Stimulated activated CD8-positive, alpha-beta memory T cell treated with anti-CD3 and anti-CD28 coated beads, Interleukin-2, amount 100 ng/mL, for 48 hours (primary cell): ENCODE data around the gene IFNK.

Source experiments
- DNase-seq, 2 donors: peaks; one replicate each; pipeline ENCODE4 v3.0.0-alpha.2; 2020; ENCODE audit warnings: low read depth in 2 of 2

Gene IFNK

DNA sequence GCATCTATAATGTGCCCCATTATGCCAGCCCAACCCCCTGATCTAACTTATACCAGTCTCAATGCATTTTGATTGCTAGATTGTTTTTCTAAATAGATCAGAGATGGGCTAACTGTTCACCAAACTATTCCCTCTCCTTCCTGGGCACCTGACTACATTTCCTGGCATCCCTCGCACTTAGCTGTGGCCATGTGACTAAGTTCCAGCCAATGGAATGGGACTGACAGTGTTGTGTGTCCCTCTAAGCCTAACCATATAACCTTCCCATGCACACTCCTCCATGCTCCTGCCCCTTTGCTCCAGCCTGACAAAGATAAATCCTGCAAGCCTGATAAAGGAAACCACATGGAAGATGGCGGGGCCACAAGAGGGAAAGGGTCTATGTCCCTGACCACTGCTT lies 12.3 kb upstream of the IFNK start:
- no peak for DNase-seq

DNA sequence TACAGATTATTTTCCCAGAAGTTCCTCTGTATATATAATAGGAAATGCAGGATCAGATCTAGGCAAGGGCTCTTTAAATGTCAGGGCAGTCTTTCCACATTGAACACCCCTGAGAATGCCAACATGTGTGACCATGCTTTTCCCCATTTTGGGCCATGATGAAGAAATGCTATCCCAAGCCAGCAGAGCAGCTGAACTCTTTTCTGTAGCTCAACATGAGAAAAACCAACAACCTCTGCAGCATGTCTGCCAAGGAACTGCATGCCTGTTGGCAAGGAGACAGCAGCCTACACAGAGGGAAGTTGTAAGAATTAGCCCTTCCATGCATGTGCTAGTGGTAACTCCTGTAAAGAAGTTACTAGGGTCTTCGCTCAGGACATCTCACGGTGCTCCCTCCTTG lies 9.5 kb upstream of the IFNK start:
- no peak for DNase-seq

DNA sequence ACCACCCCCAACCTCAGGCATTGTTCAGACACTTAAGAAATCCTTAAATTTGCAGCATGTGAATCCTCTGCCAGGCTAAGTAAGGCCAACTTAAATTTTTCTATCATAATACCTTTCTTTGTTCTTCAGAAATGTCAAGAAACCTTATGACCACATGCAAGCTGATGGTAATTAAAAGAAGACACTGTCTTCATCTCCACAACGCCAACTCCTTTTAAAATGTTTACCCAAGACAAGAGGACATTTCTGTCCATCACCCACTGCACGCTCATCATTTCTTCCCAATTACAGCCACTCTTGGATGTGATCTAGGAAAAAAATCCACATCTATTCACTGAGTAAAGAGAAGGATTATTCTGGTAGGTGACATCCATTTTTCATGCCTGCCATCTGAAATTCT lies 6.1 kb upstream of the IFNK start:
- no peak for DNase-seq

DNA sequence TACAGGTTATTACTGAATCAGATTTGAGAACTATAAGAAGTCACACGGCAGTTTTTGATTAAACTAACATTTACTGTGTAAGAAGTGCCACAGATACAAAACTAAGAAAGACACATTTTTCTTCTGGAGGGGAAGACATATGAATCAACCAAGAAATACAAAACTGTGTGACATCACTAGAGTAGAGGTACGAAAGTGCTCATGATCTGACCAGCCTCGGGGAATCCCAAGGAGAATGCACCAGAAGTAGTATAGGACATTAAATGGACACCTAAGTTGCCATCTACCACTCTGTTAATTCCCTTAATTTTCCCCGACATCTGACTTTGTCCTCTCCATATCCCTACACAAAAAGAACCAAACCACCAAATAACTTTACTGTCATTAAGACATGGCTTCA lies 5.3 kb upstream of the IFNK start:
- no peak for DNase-seq

DNA sequence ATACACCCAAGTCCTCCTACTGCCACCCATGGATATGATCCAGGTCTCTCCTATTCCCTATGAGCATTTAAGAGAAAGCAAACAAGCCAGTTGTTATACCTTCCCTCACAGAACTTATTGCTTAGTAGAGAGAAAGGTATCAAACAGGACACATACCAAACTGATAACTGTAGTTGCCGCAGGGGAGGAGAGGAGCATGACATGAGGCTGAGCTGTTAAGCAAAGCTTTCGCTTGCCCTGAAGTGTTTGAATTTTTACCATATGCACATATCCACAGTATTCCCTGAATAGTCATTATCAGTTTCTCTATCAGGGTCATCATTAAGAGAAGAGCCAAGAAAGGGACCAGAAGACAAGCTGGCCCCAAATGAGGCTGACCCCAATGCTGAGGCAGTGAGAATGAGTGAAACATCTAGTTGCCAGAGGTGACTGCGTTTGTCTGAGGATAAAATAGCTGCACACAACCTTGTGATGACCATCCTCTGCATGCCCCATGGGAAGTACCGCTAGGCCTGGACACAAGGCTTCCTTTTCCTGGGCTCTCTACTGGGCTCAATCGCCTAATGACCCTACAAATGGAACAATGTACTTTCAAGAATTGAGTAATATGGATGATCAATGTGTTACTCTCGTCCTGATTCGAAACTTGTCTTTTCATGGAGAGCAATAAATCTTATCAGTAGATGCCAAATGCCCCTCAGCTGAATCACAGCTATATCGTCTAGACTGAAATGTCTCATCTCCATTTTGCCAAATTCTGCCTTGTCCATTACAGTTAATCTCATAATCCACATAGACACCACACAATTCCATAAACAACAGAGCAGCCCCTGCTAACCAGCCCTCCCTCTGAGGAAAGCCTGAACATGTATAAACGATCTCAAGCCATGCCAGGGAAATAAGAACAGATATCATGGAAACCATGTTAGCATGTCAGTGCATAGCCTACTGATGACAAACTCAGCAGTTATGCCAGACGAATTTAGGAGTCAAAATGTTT lies 4.3 kb upstream of the IFNK start:
- no peak for DNase-seq

DNA sequence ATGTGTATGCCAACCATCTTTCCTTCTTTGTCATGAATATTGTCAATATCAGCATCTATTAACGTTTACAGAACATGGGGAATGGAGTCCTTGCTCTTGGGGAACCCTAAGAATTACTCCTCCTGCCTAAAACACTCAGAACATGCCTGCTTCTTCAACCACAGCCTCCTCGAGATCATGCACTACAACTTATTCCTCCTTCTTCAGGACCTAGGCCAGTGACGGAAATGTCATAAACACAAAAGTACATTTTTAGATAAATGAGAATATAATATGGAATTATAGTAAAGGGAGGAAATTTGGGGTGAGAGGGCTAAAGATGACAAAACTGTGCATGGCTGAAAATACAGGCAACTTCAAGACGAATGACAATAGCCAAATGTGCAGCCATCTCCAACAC lies 3.1 kb upstream of the IFNK start:
- DNase-seq = no peak

DNA sequence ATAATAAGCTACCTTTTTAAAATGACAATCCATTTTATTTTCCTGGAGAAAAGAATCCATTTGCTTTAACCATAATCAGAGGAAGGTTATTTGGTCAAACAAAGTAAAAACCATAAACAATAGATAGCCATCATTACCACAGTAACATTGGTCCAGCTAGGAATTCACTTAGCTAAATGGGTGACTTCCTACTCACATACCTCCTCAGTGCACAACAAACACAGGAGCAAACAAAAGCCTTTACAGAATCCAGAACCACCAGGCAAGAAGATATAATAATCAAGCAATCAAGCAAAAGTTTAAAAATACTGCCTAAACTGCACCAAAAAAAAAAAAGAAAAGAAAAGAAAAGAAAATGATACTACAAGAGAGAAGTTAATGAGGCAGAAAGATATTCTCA lies 949 bp upstream of the IFNK start:
- no peak for DNase-seq

DNA sequence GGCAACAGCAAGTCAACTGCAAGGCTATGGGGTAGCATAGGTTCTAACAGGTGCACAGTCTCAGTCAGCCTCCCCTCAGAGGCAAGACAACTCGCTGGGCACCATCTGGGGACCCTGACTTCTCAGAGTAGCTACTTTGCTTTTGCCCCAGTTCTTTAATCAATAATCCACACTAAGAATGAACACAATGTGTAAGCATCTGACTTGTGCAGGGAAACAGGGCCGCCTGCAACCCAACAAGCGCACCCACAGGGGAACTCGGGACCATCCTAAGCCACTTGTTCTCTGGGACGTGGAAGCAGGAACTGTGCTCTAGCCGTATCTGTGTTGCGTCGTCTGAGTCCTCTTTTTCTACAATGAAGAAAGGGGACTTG lies 3.6 kb downstream of the IFNK start:
- no peak for DNase-seq

DNA sequence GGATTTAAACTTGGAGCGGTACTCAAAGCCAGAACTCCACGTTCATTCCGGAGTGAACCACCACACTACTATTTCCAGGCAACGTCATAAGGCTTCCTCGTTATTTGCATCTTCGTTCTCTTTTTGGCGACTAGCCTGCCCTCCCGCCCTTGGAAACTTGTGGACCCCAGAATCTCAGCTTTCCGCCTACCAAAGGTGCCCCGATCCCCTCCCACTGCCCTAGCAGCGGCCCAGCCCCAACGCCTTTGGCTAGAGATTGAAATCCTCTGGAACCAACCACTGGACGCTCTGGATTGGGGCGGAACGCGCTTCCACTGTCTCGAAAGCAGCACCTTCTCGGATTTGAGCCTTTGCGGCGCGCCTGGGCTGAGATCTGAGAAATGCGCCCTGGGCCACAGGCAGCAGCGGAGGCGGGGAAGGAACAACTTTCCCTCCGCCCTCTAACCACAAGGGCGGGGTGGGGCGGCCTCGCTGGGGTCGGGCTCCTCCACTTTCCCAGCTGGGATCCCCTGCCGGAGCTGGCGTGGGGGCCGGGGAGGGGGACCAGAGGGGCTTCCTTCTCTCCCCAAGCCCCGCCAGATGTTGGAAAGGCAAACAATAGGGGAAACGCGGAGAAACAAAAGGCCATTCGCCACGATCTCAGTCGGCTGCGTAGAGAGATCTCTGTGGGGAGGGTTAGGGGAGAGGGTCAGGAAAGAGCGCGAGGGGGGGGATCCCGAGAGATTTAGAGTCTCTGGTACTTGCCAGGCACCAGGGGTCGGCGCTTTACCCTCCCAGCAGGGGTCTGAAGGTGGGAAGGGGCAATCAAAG lies 4.2 kb downstream of the IFNK start:
- peak; percentile 30 to 45 for DNase-seq

DNA sequence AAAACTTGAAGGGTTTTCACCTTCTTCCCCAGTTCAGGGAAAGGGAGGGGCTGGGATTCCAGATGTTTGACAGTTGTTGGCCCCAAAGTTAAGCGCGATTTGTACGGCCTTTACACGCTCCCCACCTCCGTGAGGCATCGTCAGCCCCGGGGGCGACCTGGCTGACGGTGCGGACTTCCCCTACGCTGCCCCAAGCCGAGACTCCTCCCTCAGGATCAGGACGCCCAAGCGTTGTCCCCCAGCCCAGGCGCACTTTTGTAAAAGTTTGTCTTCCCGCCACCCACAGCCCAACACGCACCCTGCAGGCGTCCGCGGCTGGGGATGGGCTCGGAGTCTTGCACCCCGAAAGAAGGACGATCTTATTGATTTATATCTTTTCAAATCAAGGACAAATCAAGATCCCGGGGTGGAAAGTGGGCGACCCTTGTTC lies 4.8 kb downstream of the IFNK start:
- DNase-seq = peak; percentile 34 to 44

DNA sequence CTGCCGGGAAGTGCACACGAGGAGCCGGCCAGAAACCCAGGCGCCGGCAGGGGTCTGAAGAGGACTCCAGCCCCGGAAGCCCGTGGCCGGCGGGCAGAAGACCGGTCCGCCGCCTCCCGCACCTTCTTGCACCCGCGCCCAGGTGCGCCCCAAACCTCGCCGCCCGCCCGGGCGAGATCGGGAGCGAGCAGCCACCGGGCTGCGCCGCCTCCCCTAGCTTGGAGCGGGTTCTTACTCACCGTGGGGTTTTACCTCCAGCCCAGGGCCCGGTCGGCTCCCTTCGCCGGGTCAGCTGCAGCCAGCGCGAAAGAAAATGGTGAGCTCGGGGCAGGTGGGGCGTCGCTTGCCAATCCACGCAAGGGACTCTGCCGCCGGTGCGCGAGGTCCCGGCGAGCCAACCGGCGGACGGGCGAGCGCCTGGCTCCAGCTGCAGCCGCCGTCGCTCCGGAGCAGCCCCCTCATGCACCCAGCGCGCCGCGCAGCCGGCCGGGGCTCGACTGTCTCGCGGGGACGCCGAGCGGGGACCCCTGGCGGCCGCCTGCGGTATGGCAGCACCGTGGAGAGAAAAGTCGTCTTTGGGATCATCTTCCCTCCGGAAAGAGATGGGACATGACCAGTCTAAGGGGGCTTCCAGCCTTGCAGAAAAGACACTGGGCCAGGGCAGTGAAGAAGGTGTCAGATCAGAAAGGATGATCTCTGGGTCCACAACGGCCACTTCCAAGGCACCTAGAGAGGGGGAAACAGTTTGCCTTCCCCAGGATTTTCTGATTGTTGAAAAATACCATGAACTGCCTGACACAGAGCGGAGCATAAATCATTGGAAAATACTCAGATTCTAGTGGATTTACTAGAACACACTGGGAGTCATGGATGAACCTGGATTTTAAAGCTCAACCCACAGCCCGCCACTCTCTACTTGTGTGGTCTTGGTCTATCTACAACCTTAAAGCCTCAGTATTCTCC lies 5.5 kb downstream of the IFNK start, which contains the start of gene MOB3B:
MOB3B (minus strand) TSS at position 499 of the 963 bp plus-strand sequence. CDS start 74,264 bp downstream, outside the sequence.
- peak; percentile 71 to 74 for DNase-seq

DNA sequence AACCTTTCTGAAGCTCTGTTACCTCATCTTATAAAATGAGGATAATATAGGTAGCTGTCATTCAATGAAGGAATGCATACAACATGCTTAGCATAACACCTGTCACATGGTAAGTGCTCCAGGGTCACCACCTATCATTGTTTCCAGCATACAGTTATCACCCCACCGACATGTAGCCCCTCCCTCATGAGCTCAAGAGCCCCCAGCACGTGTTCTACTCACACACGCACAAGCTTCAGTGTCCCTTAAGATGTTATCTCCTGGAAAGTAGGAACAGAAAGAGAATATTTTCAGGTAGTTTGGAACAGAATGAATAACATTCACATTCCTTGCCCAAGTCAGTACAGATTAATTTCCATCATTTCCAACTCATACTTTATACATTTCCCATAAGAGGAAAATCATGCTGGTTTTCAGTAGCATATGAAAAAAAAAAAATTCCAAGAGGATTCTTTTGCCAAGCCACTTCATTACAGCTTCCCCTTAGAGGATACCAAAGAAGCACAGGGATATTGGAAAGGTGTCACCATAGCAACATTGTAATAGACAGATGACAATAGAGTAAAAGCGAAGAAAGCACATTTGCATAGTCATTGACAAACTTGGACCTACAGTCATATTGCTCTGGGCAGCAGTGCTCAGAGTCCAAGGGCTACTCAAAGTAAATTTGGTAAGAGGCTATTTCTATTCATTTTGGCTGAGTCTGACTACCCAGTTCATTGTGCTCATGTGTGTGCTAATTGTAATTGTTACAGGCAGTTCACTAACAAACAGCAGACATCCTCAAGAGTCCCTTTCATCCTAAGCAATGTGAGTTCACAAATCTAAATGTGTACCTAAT lies 7.0 kb downstream of the IFNK start:
- no peak for DNase-seq

DNA sequence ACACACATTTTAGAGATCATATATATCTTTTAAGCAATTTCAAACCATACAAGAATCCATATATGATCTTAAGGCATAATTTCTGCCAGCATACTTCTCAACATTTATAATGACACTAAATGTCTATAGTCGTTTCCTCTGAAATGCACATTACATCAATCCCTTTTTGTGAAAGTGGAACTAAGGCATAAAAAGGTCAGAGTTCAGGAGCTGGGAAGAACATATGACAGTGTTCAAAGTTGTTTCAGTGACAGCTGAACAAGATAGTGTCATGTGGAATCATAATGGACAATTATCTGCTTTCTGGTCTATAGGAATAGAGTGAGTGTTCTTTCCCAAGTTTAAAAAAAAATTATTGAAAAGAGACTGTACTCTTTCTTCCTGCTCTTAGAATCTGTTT lies 8.0 kb downstream of the IFNK start:
- no peak for DNase-seq

DNA sequence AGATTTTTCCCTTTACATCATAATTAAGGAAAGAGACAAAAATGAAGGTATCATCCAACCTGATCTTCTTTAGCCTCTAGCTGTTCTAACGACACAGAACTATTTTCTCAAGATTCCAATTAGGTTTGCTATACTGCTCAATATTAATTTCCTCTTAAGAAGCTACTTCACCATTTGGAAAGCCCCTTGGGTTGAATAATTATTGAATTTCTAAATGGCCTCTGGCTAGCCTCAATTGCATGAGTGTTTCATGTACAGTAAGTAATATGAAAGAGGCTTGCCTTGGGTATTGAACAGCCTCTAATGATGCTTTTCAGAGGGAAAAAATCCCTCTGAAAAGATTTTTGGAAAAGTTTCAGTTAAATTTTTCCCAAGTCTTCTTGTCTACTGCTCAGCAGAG lies 9.2 kb downstream of the IFNK start:
- no peak for DNase-seq

DNA sequence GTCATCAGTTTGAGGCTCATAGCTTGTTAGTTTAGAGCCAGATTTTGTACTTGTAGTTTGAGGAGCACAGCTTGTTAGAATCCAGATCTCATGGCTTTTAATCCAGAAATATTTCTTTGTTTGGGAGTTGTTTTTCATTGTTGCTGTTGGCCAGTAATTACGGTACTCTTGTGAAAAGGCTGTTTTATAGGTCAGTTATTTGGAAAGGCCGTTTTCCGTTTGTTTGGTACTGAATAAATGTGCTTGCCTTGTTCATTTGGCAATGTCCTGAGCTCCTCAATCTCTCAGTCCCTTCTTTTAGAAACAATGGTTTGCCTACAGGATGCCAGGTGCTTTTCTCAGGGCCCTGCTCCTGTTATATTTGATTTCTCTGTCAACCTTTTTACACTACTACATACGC lies 10.0 kb downstream of the IFNK start:
- DNase-seq = no peak

DNA sequence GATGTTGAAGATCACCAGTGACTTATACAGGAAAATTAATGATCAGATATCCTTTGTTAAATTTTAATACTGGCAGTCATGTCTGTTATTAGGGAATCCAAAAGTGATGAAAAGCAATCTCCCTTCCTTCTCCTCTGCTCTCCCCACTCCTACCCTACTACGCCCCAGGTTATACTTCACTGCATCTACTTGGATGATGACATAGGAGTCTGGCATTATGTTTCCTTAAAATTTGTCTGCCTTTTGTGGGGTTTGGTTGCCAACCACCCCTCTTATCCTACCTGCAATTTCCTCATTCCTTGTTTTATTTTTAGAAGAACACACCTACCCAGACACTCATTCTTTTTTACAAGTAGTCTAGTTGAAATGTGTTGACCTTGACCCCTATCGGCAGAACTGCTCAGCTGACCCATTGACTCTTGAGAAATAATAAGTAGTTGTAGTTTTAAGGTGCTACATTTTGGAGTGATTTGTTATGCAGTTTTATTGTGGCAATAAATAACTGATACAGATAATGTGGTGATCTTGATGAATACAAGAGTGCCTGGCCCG lies 10.6 kb downstream of the IFNK start:
- DNase-seq = no peak

DNA sequence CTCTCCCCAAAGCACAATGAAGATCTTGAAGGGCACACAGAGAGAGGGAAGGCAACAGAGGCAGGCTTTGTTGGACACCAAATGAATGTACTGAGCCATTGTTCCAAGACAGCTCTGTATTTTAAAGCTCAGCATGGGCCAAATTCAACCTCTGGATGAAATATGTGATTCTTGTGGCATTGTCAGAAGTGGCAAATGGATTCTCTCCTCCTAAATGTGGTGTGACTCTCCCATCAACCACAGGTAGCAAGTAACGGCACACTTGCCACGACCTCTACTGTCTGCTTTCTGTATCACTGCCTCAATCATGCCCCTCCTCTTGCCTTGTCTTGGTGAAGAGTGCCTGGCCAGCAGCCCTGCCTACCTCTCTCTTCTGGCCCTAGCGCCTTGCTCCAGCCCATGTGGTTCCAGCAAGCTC lies 11.6 kb downstream of the IFNK start:
- no peak for DNase-seq

DNA sequence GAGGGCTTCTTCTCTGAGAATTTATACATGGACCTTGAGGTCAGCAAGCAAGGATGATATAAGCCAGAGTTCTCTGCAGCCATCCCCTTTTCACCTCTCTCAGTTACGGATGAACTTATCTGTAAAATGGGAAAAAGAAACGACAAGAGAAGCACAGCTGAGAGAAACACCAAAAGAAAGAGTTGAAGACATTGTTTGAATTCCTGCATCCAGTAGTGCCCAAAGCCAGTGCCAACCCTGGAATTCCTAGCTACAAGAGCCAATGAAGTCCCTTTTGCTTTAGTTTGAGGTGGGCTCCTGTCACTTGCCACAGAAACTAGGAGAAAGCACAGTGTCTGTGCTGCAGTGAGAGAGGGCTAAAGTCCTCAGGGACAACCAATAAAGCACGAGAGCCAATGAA lies 12.1 kb downstream of the IFNK start:
- DNase-seq = no peak

DNA sequence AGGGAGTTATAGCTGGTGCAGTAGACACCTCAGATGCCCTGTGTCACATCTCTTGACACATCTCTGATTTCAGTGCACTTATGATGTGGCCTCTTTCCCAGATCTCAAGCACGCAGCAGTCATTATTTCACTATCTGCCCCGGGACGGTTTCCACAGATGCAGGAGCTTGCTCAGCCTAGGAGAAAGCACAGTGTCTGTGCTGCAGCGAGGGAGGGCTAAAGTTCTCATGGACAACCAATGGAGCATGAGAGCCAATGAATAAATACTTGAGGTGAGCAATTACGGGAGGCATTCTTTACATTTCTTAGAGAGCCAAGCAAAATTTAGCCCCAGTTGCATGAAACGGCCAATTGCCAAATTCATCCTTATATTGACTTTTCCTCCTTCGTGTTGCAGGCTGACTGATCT lies 12.9 kb downstream of the IFNK start:
- no peak for DNase-seq

DNA sequence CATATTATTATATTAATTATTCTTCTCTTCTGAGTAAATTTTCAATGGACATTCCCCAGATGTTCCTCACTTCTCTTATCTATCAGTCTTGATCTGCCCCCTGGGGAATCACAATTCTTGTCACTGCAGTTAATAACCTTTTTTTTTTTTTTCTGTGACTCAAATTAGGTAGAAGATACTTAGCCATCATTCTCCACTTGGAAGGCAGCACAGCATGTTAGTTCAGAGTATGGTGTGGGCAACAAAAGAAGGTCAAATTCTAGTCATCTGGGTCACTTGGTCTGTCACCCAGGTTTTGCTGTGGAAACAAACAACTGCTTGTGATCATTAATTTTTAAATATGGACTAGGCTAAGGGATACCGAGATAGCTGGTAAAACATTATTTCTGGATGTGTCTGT lies 13.7 kb downstream of the IFNK start:
- DNase-seq = no peak
